Stimulated activated CD8-positive, alpha-beta memory T cell treated with anti-CD3 and anti-CD28 coated beads, Interleukin-12 subunit alpha, Interleukin-12 subunit beta, amount 100 ng/mL, for 24 hours (primary cell): ENCODE data around the gene TIMM13.
"Not testable (repeated sequence)": the region's sequence is repeated elsewhere in the genome, so short reads cannot be mapped to it uniquely, and the experiment has no call there.

Experiments used
- DNase-seq: peaks from one replicate; pipeline ENCODE4 v3.0.0-alpha.2; 2020; ENCODE audit errors: extremely low read depth

Gene TIMM13

GRCh38 chr19:2415281-2415972 is 12.0 kb downstream of the TIMM13 start:
- DNase-seq, result no peak

GRCh38 chr19:2413629-2414028 is 13.8 kb downstream of the TIMM13 start:
- DNase-seq, result no peak

- no peak for DNase-seq
These were observed 14.2 kb downstream of the TIMM13 start for GRCh38 chr19:2413159-2413558.

GRCh38 chr19:2412449-2412848 is 14.9 kb downstream of the TIMM13 start:
- DNase-seq, result no peak

- no peak for DNase-seq
These were observed 15.7 kb downstream of the TIMM13 start for GRCh38 chr19:2411709-2412108.

- DNase-seq, result no peak
These were observed 17.4 kb downstream of the TIMM13 start for GRCh38 chr19:2410023-2410422.

GRCh38 chr19:2409352-2409912 is 18.0 kb downstream of the TIMM13 start:
- no peak for DNase-seq

GRCh38 chr19:2408247-2408646 is 19.1 kb downstream of the TIMM13 start:
- no peak for DNase-seq

- no peak for DNase-seq
These were observed 27.8 kb downstream of the TIMM13 start for GRCh38 chr19:2399582-2399981.

- no peak for DNase-seq
These were observed 28.6 kb downstream of the TIMM13 start for GRCh38 chr19:2398735-2399305.

- DNase-seq, result not testable (repeated sequence)
These were observed 30.2 kb downstream of the TIMM13 start for GRCh38 chr19:2397173-2397572.

- DNase-seq, result not testable (repeated sequence)
These were observed 32.0 kb downstream of the TIMM13 start for GRCh38 chr19:2395293-2395829.

GRCh38 chr19:2394442-2395292 is 32.7 kb downstream of the TIMM13 start:
- no peak for DNase-seq

- DNase-seq, result no peak
These were observed 33.3 kb downstream of the TIMM13 start for GRCh38 chr19:2394054-2394441.

- DNase-seq, result not testable (repeated sequence)
These were observed 34.5 kb downstream of the TIMM13 start for GRCh38 chr19:2392899-2393298.

GRCh38 chr19:2392366-2392765 is 35.0 kb downstream of the TIMM13 start:
- no peak for DNase-seq

- no peak for DNase-seq
These were observed 36.2 kb downstream of the TIMM13 start for GRCh38 chr19:2391118-2391725.

- no peak for DNase-seq
These were observed 37.8 kb downstream of the TIMM13 start for GRCh38 chr19:2389594-2389993.

GRCh38 chr19:2387367-2388288 is 39.8 kb downstream of the TIMM13 start:
- DNase-seq, result no peak

- no peak for DNase-seq
These were observed 42.2 kb downstream of the TIMM13 start for GRCh38 chr19:2385053-2385721.
